ENCODE results near the gene ADARB1. TPM values are rescaled to one million over a fixed set of nuclear protein-coding genes. Genes with fewer than 3 reads are reported as not detected.

ADARB1 gene
- total RNA-seq, 1 experiment from 2014 or later: 15.8 TPM

GRCh38 chr21:45146306-45146705, 71.9 kb downstream of the ADARB1 start:
- H3T11ph ChIP-seq (ENCODE audit: low read length): no peak overlapping the region
- no peak overlapping the region for H3K18ac ChIP-seq (ENCODE audit: insufficient read length, low read depth, low read length)
- H3K23me2 ChIP-seq (ENCODE audit: insufficient read length, low read depth, low read length, poor library complexity, severe bottlenecking): no peaks in the 10 kb centered on the region
- H2BK120ac ChIP-seq (ENCODE audit: low read depth, low read length, poor library complexity, severe bottlenecking): no peak overlapping the region
- no peaks in the 10 kb centered on the region for H3K4me1 ChIP-seq (ENCODE audit: insufficient read depth, low read length)
- no peak overlapping the region for H3K9ac ChIP-seq (ENCODE audit: extremely low read depth, insufficient read length, low read length)
- H3K4me2 ChIP-seq (ENCODE audit: insufficient read depth, insufficient read length, low read length): no peak overlapping the region
- no peak overlapping the region for H3K56ac ChIP-seq (ENCODE audit: insufficient read length, low read depth, low read length)
- H3K79me2 ChIP-seq (ENCODE audit: insufficient read depth, low read length): no peaks in the 10 kb centered on the region
- H3K27me3 Mint-ChIP-seq (ENCODE audit: low read depth): no peaks in the 10 kb centered on the region
- H3K4me1 Mint-ChIP-seq: peaks cover 3% of the 10 kb centered on the region in 2 experiments; a peak in 3 of 4 replicates
- H3K27ac ChIP-seq (ENCODE audit: insufficient read length, low read depth, low read length): no peak overlapping the region
- no peak overlapping the region for H2AK5ac ChIP-seq (ENCODE audit: insufficient read length, low read length)
- H3K4ac ChIP-seq (ENCODE audit: low read depth, low read length): no peak overlapping the region
- TF ChIP-seq CTCF (conservative IDR thresholded peaks at IDR 0.05): no peak
- no peak overlapping the region for H4K91ac ChIP-seq (ENCODE audit: insufficient read length, low read depth, low read length)
- H2BK15ac ChIP-seq (ENCODE audit: low read depth, low read length): no peak overlapping the region
- WGBS (ENCODE audit: extremely low coverage, insufficient read length, low lambda C conversion rate): no CpG with 5 or more reads among the region's 8 CpGs
- no peak overlapping the region for H2BK20ac ChIP-seq (ENCODE audit: low read depth, low read length, poor library complexity, severe bottlenecking)
- no peak overlapping the region for H3K23ac ChIP-seq (ENCODE audit: insufficient read length, low read depth, low read length)
- H3K36me3 Mint-ChIP-seq (ENCODE audit: insufficient read depth in 1 of 3, low read depth in 3 of 3): no peaks in the 10 kb centered on the region
- H4K20me1 ChIP-seq (ENCODE audit: control insufficient read depth, insufficient read depth, insufficient read length): peaks cover 2% of the 10 kb centered on the region
- no peaks in the 10 kb centered on the region for H3K9me3 ChIP-seq (ENCODE audit: control insufficient read depth, low read depth, low read length)
- H3K9me3 Mint-ChIP-seq: no peaks in the 10 kb centered on the region
- H3K14ac ChIP-seq (ENCODE audit: insufficient read depth, low read length): no peak overlapping the region
- H3K4me3 Mint-ChIP-seq: no peak overlapping the region
- H4K8ac ChIP-seq (replicated peaks; ENCODE audit: insufficient read length, low read depth, low read length): no peak overlapping the region
- no peak overlapping the region for H2AFZ ChIP-seq (ENCODE audit: low read length)
- H2BK5ac ChIP-seq (ENCODE audit: insufficient read length, low read length): no peak overlapping the region
- no peak overlapping the region for H2BK12ac ChIP-seq (ENCODE audit: insufficient read length, low read depth, low read length)
- no peak for DNase-seq
- H3K79me1 ChIP-seq (ENCODE audit: insufficient read depth, low read depth, low read length, poor library complexity, severe bottlenecking): no peaks in the 10 kb centered on the region
- no peak overlapping the region for H3K27ac Mint-ChIP-seq
- H4K5ac ChIP-seq (ENCODE audit: insufficient read length, low read depth, low read length): no peak overlapping the region
- H3K27me3 ChIP-seq (ENCODE audit: insufficient read depth, low read length): no peaks in the 10 kb centered on the region
